ENCODE data around the gene MDC1. TPM values are rescaled to one million over a fixed set of nuclear protein-coding genes. Genes with fewer than 3 reads are reported as not detected.

Gene MDC1
- total RNA-seq, 3 donors from 2014 or later = 15.2 to 34.3 (median 29.5) TPM

DNA sequence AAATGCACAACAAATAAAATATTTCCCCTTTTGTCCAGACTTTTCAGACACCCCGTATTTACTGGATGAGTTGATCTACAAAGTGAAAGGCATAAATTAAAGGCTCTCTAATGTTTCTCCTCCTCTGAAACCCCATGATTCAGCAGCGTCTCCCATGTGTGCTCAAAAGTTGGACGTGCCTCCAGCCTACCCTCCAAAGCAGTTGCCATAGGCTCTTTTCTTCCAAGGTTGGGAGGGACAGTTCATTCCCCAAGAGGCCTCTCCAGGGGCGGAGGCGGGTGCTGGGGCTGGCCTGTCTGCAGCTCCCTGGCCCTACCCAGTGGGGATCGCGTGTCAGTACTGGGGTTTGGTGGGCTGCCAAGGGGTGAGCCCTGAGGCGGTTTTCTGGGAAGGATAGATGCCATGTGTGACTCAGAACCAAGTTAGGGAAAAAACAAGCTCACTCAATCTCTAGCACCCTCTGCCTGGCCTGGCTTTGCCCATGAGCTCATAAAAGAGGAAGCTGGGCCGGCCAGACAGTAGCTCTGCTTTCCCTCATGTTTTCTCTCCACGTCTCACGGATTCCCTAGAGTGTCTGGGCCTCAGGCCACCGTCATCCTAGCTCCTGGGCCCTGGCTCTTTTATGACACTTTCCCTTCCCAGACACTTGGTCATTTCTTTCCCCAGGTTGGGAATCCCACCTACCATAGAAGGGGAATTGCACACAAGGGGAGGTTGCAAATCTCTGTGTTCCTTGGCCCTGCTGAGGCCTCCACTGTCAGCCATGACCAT is 35.3 kb upstream of the MDC1 start:
- TF ChIP-seq, protein P1, sequence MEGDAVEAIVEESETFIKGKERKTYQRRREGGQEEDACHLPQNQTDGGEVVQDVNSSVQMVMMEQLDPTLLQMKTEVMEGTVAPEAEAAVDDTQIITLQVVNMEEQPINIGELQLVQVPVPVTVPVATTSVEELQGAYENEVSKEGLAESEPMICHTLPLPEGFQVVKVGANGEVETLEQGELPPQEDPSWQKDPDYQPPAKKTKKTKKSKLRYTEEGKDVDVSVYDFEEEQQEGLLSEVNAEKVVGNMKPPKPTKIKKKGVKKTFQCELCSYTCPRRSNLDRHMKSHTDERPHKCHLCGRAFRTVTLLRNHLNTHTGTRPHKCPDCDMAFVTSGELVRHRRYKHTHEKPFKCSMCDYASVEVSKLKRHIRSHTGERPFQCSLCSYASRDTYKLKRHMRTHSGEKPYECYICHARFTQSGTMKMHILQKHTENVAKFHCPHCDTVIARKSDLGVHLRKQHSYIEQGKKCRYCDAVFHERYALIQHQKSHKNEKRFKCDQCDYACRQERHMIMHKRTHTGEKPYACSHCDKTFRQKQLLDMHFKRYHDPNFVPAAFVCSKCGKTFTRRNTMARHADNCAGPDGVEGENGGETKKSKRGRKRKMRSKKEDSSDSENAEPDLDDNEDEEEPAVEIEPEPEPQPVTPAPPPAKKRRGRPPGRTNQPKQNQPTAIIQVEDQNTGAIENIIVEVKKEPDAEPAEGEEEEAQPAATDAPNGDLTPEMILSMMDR (IDR thresholded peaks at IDR 0.05) = no peak
- Histone ChIP-seq H3K9me3 (no peaks in the 10 kb centered on the region), H3K4me3 (no peak overlapping the region), H3K36me3 (ENCODE audit: low read depth) (no peaks in the 10 kb centered on the region), H3K4me1 (ENCODE audit: low read depth) (peaks cover 43% of the 10 kb centered on the region)
- intact Hi-C loops (cut with DNase I, micrococcal nuclease) = no loop called here
- ATAC-seq = peak; percentile 16
- DNase-seq = peak; percentile 54 to 91 (median 78)

DNA sequence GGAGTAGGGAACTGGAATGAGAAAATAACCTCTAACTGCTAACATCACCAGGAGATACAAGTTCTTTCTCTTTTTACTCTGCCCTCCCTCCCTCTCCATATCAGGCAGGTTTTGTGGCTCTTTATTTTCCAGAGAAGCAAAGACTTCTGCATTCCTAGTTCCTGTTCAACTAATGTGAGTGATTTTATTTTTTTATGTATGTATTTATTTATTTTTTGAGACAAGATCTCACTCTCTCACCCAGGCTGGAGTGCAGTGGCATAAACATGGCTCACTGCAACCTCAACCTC is 33.2 kb upstream of the MDC1 start:
- Histone ChIP-seq H3K4me1 (ENCODE audit: low read depth) (peaks cover 52% of the 10 kb centered on the region), H3K36me3 (ENCODE audit: low read depth) (no peaks in the 10 kb centered on the region), H3K4me3 (no peak overlapping the region), H3K9me3 (no peaks in the 10 kb centered on the region)
- ATAC-seq (no peak), DNase-seq (no peak)
- TF ChIP-seq, protein P1 (IDR thresholded peaks at IDR 0.05) = no peak
- intact Hi-C loops (cut with DNase I, micrococcal nuclease) = no loop called here

DNA sequence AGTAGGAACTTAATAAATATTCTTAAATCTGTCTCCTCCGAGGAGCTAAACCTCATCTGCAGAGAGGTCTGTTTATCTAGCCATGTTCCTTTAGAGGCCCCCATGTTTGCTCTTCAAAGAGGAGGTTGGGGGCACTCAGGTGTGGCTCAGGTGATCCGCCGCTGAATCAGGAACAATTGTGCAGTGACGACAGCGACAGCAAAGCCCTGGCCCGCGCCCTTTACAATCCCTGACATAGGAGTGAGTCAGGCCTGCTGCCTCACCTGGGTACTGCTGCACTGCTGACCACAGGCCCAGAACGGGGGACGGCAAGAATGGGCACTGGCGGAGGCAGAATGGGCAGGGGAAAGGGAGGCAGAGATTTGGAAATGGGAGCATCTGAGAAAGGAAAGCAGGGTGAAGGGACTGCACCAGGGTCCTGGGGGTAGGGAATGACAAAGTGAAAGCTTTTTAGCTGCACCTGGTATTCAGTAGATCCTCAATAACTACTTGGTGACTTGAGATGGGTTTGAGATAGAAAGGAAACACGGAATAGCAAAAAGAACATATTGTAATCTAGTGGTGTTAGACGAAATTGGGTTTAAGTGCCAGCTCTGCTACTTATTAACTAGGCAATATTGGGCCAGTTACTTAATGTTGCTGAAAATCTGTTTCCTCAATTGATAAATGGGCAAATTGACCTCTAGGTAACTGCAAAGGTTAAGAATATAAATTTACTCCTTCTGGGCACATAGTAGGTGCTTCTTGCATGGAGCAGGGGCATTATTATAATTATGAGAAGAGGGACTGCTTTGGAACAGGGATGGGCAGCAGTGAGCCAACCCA is 32.7 kb upstream of the MDC1 start:
- TF ChIP-seq, protein P1 (IDR thresholded peaks at IDR 0.05) = no peak
- H3K4me3 ChIP-seq = no peak overlapping the region

DNA sequence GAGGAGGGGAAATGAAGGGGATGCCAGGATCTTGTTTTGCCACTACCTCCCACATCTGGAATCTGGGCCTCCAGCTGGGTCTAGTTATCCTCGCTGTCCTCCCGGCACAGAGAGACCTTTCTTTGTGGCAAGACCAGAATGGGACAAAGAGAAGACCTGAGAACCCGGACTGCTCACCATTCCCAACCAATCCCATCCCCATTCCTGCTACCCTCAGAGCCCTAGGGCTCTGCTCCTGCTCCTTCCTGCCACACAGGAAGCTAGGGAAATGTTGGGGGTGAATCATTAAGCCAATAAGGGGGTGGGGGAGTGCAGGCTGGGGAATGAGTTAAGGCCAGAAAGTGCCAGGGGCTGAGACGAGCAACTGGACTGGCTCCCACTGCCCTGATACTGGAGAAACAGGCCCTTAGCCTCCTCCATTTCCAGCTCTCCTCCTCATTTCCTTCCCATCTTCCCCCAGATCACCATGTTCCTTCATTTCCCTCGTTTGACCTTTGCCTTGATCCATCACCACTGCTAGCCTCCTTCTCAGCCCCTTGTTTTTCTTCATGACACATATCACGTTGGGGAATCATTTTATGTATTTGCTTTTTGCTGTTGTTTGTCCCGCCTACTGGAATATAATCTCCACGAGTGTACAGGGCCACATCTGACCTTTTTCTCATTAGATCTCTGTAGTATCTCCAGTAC is 31.9 kb upstream of the MDC1 start:
- H3K36me3 ChIP-seq (ENCODE audit: low read depth) = no peaks in the 10 kb centered on the region
- intact Hi-C loops (cut with DNase I, micrococcal nuclease) = loop anchor here (10.0 kb wide), 2 partner anchors 76 to 136 kb away; partner anchors contain the start of gene DDR1 (in 2 of the 2)

More for the DNA sequence above, 32.7 kb upstream of the MDC1 start:
- Histone ChIP-seq H3K4me1 (ENCODE audit: low read depth) (peaks cover 57% of the 10 kb centered on the region), H3K9me3 (no peaks in the 10 kb centered on the region), H3K36me3 (ENCODE audit: low read depth) (no peaks in the 10 kb centered on the region)
- intact Hi-C loops (cut with DNase I, micrococcal nuclease) = loop anchor here (10.0 kb wide), 2 partner anchors 75 to 135 kb away; partner anchors contain the start of gene DDR1 (in 2 of the 2)
- ATAC-seq (peak; percentile 81), DNase-seq (peak; percentile 81 to 87 (median 82))

More for the DNA sequence above, 31.9 kb upstream of the MDC1 start:
- peak; percentile 53 for ATAC-seq
- no peaks in the 10 kb centered on the region for H3K9me3 ChIP-seq
- peaks cover 61% of the 10 kb centered on the region for H3K4me1 ChIP-seq (ENCODE audit: low read depth)
- TF ChIP-seq, protein P1 (IDR thresholded peaks at IDR 0.05) = no peak
- no peak for DNase-seq
- H3K4me3 ChIP-seq = no peak overlapping the region
